OCI-M2 (cell line): ENCODE data around the gene SLIT3.

Experiments used
- DNase-seq: peaks from one replicate; lab custom pipeline; 2025; ENCODE audit not compliant: unreplicated experiment; lab: John Stamatoyannopoulos, UW

SLIT3 gene

DNA sequence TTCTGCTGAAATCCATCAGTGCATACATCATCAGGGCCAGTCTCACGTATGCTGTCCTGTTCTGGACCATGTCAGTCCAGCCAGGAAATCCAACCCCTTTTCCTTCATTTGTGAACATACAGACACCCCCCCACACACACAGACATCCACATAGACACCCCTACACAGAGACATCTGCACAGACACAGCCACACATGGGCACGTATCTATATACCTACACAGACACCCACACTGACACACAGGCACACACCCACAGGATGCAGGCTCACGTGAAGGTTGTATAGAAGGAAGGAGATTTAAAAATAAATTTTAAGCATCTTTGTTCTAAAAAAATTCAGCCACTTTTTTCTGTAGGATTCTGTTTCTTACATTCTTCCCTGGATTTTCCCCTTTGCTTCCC lies 325.6 kb downstream of the SLIT3 start:
- DNase-seq, result no peak

DNA sequence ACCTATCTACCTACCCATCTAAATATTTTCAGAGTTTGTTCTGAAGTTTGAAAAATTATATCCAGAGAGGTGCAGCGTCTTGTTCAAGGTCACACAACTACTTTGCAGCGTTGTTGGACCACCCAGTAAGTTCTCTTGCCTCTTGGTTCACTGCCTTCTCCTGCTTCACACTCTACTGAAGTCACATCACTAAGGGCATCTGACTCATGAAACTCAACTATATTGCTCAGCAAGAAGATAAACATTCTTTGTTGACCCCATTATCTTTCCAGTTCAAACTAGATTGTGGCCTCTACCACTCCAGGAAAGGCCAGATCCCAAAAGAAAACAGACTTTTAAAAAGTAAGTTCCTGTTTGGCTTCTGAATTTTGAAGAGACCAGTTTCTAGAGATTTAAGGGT lies 326.9 kb downstream of the SLIT3 start:
- no peak for DNase-seq

DNA sequence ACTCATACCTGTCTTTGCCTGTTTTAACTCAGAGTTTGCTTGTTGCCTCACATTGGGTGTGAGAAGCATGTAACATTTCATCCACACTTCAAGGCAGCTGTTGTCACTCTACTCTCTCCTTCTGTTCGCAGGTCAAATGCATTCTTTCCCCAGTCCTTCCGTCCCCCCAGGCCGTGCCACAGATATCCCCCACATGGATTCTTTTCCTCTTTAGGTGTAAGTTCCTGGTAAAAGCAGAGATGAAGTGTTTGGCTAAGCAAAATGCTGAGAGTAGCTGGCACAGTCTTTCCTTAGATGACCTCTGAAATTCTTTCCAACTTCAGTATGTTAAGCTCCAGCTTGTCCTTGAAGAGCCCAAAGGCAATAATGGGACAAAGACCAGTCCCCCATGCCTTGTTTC lies 328.2 kb downstream of the SLIT3 start:
- DNase-seq, result no peak

DNA sequence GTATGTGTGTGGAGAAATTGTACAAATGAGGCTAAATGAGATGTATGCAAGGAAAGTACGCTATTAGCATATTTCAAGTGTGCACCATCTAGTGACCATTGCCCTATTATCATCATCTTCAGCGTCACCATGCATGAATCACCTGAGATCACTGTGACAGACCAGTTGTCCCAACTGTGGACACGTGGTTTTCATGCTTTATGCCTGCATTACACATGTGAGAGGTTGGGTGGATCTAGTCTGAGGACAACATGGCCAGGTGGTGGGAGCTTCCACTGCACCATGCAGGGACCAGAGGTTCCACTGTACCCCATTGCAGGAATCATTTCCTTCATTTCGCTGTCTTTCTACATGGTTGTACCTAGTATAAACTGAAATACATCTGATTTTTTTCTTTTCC lies 329.8 kb downstream of the SLIT3 start:
- DNase-seq, result no peak

DNA sequence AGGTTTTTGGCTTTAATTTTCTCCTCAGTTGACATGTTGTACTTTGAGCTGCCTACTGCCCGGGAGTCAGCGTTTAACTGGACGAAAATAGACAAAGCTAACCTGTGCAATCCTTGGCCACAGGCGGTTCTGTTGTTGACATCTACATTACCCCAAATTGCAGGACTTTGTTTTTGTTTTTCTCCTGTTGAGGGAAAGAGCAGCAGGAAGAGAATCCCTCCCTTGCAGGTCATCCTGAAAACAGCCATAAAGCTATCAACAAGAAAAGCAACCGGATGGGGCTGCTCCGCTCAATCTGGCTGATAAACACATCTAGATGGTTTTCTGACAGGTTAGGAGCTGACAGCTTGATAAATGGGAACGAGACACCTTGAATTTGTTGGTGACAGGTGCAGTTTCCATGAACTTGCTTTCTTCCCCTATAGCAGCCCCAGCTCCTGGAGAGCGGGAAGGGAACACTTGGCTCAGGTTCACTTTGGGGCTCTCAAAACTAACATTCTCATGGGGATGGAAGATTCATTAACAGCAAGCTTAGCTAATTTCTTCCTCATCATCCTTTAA lies 331.5 kb downstream of the SLIT3 start:
- no peak for DNase-seq

DNA sequence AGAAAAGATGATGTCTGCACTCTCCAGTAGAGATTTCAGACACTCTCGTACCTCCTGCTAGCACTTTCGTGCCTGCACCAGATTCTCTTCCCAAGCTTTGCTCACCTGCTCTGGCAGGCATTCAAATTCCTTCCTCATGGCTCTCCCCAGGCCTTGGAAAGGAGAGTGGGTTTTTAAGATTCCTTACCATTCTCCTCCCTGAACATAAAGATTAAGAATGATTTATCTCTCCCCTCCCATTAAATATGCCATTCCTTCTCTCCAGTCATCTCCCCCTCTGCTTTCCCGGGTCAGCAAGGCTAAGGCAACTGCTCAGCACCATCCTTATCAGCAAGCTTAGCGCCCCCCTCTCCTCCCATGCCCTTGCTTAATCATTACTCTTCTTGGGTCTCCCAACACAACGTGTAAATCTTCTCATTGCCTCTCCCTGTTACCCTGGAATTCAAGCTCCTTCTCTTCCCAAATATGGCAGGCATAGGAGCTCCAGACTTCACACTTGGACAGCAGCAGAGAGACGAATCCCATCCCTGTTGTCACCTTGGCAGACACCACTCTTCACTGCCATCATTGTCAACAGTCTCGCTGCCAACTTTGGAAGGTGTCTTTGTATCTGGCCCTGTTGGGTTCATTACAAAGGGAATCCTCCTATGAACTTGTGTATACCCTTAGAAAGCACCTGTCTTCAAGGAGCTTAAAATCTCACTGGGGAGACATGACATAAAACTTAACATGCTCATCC lies 332.9 kb downstream of the SLIT3 start:
- no peak for DNase-seq

DNA sequence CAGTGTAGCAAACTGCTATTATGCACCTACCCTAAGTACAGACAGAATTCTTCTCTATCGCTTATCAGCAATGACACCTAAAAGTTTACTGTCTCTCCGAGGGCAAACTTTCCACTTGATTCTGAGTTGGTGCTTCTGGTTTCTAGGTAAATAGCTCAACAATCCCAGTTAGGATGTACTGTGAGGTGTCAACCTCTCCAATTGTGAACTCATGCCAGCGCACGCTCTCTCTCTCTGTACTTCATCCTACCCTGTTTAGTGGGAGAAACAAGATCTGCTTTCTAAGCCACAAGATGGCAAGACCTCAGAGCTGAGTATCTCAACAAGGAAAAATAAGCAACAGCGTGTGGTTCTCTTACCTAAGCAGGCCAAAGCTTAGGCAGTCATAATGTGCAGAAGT lies 335.3 kb downstream of the SLIT3 start:
- DNase-seq, result no peak

DNA sequence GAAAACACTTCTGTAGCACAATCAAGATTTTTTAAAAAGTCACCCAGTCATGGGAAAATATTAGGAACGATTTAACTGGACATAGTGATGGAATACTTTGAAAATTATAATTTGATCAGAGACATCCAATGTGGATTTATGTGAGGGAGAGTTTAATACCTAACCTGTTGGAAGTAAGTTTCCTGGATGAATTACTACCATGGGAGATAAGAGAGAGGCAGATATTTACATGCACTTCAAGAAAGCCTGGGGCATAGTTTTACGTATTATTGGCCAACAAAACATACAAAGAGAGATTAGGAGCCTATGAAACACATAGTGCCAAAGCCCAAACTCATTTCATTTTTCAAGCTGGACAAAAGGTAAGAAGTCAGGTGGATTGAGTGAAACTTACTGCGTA lies 336.8 kb downstream of the SLIT3 start:
- no peak for DNase-seq

DNA sequence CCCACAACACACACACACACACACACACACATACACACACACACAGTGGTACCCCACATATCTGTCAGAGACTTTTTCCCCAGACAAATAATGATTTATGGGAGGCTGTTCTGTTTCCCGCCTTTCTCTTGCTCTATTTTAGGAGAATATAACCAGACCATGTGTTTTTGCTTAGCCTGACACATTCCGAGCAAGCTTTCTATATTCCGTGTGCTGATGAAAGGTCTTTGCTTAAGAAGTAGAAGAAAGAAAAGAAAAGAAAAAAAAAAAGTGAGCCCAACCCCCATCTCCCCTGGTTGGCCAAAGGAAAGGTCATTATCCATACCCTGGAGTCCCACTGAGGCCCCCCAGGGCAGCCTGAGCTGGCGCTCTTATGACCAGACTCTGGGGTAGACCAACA lies 338.6 kb downstream of the SLIT3 start:
- DNase-seq, result no peak

DNA sequence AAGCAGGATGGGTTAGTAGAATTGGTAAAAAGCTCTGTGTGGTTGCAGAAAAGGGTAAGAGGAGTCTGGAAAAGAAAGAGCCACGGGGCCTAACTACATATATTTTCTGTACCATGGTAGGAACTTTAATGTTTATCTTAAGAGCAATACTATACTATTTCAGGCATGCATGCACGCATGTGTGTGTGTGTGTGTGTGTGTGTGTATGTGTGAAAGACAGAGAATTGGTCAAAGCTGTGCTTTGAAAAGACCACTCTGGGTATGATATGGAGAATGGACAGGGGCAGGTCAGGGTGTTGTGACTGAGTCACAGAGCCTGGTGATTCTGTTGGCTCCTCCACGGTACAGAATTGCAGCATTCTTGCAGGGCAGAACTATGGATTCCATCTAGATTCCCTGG lies 339.3 kb downstream of the SLIT3 start:
- DNase-seq, result no peak

DNA sequence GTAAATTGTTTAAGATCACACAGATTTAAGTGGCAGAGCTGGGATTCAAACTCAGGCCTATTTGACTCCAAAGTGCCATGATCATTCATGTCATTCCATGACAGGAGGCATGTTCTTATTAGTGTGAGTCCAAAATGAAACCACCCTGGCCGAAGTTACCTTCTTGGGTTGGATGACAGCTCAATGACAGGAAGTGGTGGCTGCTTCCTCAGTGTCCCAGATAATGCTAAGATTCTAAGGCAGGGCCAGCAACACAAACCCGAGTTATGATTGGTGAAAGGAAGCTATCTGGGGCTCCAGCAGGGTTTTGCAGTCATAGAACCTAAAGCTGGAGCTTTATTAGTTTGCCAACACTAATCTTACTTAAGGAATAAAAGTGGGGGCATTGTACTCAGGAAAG lies 340.4 kb downstream of the SLIT3 start:
- no peak for DNase-seq

DNA sequence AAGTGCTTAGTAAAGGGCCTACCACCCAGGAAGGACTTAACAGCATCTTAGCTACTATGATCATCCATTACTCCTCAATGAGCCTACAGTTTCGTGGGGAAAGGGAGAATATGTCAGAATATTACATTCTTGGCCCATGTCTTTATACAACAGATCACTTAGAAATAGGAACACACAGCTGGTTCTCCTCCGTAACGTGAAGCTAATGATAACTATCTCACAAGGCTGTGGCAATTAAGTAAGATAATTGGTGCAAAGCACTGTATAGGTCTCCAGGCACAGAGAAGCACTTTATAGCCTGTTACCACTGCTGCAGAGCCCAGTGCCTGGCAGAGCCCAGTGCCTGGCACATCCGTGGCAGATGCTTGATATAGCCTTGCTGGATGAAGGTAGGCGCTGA lies 347.6 kb downstream of the SLIT3 start:
- no peak for DNase-seq

DNA sequence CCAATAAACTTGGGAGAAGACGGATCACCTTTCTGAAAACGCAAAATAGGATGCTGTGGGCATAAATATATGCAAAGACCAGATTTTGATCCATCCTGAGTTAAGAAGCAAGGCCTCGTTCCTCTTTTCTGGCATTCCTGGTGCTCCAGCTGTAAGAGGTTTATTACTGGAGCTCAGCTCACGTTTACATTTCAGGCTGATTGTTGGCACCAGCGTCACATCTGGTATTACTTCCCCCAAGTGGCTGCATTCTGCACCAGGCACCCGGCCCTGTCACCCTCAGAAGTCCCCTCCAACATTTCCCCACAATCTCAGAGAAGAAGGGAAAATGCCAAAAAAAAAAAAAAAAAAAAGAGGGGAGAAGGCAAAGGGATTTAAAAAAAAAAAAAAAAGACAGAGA lies 348.7 kb downstream of the SLIT3 start:
- DNase-seq, result no peak

DNA sequence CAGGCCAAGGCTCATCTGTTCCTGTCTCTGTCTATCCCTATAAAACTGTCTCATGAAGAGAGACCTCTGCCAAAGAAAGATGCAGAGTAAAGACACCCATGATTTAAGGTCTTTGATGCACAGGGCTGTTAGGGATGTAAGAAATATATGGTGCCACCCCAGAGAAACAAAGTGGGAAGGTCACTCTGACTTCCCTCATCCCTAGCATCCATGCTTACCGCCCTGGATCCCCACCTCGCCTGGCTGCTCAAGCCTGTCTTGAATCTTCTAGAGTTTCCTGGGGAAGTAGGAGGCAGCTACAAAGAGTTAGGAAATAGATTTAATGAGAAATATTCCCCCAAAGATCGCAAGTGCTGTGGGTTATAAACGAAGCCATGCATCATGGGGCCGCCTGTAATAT lies 349.2 kb downstream of the SLIT3 start:
- no peak for DNase-seq

DNA sequence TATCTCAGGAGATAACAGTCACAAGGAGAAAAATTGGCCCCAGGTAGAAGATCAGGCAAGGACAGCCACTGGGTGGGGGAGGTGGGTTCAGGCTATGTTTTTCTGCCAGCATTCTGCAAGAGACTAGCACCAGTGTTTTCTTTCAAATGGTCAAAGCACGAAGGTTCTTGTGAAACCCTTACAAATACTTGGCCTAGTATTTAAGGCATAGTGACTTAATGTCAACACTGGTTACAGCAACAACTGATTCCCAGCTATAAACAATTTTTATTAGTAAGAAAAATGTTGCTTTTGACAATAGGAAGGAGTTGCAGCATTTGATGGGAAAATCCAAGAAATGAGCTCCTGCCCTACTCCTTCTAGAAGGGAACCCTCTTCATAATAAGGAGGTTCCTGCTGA lies 349.6 kb downstream of the SLIT3 start:
- DNase-seq, result no peak

DNA sequence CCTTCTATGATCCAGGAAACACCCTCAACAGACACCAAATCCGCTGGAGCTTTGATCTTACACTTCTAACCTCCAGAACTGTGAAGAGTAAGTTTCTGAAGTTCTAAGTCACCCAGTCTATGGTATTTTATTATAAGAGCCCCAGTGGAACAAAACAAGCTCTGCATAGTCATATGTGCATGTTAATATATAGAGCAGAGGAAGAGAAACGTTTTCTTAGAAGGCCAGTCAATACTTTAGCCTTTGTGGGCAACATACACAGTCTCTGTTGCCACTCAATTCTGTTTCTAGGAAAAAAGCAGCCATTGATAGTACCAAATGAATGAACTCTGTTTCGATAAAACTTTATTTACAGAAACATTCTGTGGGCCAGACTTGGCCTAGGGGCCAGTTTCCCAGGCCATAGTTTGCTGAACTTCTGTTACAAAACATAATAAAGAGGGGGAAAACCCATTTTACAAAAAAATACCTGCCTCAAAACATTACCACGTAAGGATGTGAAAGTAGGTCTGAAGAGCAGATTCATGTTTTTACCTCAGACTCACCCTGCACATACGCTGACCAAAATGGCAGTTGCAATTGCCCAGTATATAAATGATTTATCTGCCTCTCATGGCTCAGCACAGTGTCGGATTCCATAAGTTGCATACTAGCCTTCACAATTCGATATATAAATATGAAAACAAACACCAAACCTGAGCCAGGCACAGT lies 350.5 kb downstream of the SLIT3 start:
- no peak for DNase-seq

DNA sequence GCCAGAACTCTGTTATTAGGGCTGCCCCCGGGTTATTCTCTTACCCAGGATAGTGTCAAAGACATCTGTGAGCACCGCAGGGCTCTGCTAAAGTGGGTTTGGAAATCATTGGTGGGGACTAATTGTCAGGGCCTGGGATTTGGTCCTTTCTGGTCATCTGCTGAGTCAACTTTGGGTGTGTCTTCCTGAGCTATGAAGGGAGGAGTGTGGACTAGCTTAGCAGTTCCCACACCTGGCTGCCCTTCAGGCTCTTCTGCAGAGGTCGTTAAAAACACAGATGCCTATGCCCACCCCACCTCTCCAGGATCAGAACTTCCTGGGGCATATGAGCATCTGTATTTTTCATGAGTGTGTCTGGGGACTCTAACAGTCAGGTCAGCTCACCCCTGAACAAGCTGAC lies 352.2 kb downstream of the SLIT3 start:
- DNase-seq, result no peak

DNA sequence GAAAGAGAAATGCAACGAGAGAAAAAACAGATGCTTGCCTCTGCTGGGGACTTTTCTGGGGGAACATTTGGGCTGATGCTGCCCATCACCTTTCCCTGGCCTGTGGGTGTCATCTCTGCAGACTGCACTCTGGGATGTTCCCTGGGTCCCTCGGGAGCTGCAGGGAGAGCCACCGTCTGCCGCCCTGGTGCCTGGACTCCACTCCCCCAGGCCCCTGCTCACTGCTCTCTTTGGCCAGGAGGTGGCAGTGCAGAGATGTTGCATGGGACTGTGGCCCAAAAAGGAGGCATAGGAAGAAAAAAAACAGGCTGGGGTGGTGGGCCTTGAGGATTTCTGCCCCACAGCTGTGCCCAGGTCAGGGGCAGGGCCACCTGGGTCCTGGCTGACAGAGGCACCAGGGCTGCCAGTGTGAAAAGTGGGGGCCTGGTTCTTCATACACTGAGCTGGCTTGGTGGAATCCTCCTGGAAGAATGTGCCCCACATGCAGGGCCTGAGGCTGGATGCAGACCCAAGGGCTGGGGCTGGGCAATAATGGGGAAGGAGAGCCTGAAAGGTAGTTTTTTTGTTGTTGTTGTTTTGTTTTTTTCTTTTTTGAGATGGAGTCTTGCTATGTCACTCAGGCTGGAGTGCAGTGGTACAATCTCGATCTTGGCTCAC lies 353.6 kb downstream of the SLIT3 start:
- DNase-seq, result no peak

DNA sequence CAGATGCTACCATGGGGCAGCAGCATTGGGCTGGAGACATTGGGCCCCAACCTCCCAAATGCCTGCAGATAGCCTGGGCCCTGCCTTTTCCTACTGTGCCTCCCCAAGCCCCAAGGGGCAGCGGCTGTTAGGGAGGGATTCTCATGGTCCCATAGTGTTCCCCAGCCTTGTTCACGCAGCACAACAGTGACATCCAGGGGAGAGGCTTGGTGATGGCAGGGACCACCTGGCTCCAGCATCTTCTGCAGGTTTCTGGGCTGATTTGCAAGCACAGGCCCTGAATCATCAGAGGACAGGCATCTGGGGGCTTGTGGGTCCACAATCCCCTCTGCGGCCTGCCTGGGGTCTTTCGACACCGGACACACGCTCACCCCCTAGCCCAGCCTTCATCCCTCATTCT lies 354.6 kb downstream of the SLIT3 start:
- no peak for DNase-seq

DNA sequence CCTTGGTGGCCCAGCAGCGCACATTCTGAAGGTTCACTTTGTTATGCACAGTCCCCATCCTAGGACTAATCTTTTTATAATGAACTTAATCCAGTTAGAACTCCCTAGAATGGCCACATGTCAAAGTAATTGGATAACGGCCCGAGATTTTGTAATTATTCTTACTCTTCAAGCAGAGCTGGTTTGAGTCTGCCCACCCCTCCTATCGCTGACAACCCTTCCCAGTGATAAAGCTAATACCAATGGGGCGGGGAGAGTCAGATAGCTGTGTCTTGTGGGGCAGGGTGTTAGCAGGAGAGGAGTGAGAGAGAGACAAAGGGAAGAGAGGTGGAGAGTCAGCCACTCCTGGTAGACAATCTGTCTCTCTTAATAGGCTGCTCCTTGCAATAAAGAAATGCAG lies 356.9 kb downstream of the SLIT3 start:
- no peak for DNase-seq

DNA sequence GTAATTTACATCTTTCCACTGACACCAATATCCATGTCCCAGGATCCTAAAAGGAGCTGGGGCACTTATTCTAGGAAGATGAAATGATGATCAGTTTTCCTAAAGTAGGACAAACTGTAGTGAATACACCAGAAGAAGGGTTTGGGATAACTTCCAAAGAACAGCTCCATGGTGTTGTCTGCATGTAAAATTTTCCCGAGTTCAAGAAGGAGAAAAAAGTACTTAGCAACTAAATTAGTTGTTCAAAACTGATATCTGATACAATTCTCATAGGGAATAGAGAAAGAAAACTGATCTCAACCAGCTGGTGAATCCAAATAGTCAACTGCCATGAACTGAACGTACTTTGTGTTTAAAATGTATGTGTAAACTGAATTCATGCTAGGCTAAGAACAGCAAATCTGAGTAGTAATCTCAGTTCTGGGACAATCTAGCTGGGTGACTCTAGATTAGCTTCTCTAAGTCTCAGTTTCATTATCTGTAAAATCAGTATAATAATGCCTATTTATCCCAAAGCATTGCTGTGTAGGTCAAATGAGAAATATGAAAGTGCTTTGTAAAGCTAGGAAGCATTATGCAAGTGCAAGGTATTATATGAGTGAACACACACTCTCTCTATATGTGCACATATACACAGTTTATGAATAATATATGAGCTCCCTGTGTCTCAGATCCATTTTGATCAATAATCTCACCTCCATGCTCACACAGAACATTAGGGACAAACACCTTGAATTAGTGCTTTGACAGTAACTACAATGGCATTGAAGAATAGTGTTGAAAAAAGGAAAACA lies 357.7 kb downstream of the SLIT3 start:
- no peak for DNase-seq
